Measurements from ENCODE around the gene ZNF527. TPM values are rescaled to one million over a fixed set of nuclear protein-coding genes. Genes with fewer than 3 reads are reported as not detected.

ZNF527 gene
- total RNA-seq, result 6.3 TPM
- long read RNA-seq, partial matches to known transcripts, result 0 of 5 reads
- long read RNA-seq, other reads (novel, unspliced or antisense), result 2 of 5 reads

DNA sequence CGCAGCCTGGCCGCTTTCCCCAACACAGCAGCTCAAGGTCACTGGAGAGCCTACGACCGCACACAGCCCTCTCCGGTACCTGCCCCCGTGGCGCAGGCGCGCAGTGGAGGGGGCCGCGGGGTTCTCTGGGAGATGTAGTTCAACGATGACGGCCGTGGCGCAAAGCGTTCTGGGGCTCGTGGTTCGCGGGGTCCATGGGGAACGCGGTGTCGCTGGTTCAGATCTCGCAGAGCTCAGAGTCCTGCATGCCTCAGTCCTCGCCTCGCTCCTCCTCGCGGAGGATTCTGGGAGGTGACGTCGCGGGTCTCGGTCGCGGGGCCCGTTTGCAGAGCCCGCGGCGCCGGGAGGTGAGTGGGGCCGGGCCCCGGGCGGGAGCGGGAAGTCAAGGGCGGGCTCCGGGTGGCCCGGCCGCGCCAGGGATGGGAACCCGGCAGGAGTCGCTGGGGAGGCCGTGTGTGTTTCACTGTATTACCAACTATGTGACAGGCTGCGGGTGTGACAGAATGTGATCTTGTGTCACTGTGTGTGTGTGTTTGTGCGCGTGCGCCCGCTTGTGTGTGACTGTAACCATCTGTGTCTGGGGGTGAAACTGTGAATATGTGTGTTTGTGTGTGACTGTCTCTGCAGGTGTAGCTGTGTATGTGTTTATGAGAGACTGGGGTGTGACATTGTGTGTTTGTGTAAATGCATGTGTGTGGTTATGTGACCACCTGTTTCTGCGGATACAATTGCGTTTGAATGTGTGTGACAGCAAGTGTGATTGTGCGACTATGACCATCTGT, at the start of gene ZNF527:
ZNF527 (plus strand) TSS at position 220 of the 782 bp plus-strand sequence. CDS start 3,100 bp downstream, outside the sequence.
- intact Hi-C loops (cut with DNase I), result no loop called here
- DNase-seq (peak; percentile 98), ATAC-seq (peak; percentile 99)
- H3K36me3 ChIP-seq, result peaks cover 13% of the 10 kb centered on the region
- TF ChIP-seq CTCF (IDR thresholded peaks at IDR 0.05), result peak; percentile 8
- peak within 1 kb of the TSS; percentile 79 for H3K4me3 ChIP-seq
- peaks cover 1% of the 10 kb centered on the region for H3K9me3 ChIP-seq
- H3K4me1 ChIP-seq, result peaks cover 6% of the 10 kb centered on the region
- H3K27ac ChIP-seq, result peak within 1 kb of the TSS; percentile 85
- H3K27me3 ChIP-seq, result no peaks in the 10 kb centered on the region

DNA sequence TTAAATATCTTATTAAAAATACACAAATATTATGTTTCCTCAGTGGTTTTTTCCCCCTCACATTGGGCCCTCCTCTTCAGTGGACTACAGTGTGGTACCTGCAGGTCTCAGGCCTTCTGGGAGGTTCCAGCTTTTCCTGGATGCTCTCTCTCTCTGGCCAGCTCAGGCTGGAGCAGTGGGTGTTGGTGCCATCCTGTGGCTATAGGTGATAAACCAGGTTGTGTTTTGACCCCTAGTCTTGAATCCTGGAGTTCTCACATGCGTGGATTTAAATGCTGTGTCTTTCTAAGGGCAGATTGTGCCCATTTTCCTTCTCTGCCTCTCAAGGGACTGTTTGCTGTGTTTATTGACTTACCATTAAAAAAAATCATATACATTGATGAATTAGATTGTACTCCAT, 41.2 kb upstream of the ZNF527 start:
- H3K27me3 ChIP-seq, result no peaks in the 10 kb centered on the region
- no peaks in the 10 kb centered on the region for H3K9me3 ChIP-seq
- H3K36me3 ChIP-seq, result peaks cover 51% of the 10 kb centered on the region
- peaks cover 4% of the 10 kb centered on the region for H3K4me1 ChIP-seq
- ATAC-seq (no peak), DNase-seq (no peak)
- intact Hi-C loops (cut with DNase I), result no loop called here
- no peak overlapping the region for H3K27ac ChIP-seq
- H3K4me3 ChIP-seq, result no peak overlapping the region
- TF ChIP-seq CTCF (IDR thresholded peaks at IDR 0.05), result no peak

GRCh38 chr19:37332839-37333238, 38.1 kb upstream of the ZNF527 start:
- intact Hi-C loops (cut with DNase I), result no loop called here
- no peak overlapping the region for H3K27ac ChIP-seq

DNA sequence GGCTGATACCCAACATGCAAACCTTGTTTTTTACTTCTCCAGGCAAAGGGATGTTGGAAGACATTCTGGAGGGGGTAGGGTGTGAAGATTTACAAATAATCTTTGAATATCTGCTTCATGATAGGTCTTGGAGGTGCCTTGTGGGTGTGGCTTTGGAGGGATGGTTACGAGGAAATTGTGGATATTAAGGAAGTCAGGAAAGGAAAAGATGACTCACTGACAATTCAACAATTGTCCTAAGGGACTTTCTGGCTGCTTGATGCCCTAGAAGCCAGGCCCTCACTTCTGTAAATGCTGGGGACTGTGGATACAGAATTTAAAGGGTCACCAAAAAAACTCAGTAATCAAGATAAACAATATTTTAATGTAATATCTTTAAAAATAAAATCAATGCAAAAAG, 37.4 kb upstream of the ZNF527 start:
- Histone ChIP-seq H3K9me3 (no peaks in the 10 kb centered on the region), H3K4me3 (no peak overlapping the region), H3K27ac (no peak overlapping the region), H3K36me3 (peaks cover 15% of the 10 kb centered on the region), H3K4me1 (peaks cover 13% of the 10 kb centered on the region), H3K27me3 (no peaks in the 10 kb centered on the region)
- no peak for ATAC-seq
- no peak for TF ChIP-seq CTCF (IDR thresholded peaks at IDR 0.05)
- no peak for DNase-seq
- intact Hi-C loops (cut with DNase I), result no loop called here

More at GRCh38 chr19:37332839-37333238, 38.1 kb upstream of the ZNF527 start:
- DNase-seq, result no peak
- no peak for ATAC-seq
- Histone ChIP-seq H3K4me3 (no peak overlapping the region), H3K27me3 (no peaks in the 10 kb centered on the region), H3K4me1 (peaks cover 13% of the 10 kb centered on the region), H3K36me3 (peaks cover 21% of the 10 kb centered on the region), H3K9me3 (no peaks in the 10 kb centered on the region)
- no peak for TF ChIP-seq CTCF (IDR thresholded peaks at IDR 0.05)

GRCh38 chr19:37334179-37335071, 36.5 kb upstream of the ZNF527 start:
- intact Hi-C loops (cut with DNase I), result no loop called here
- peaks cover 5% of the 10 kb centered on the region for H3K36me3 ChIP-seq
- H3K27ac ChIP-seq, result peak overlapping the region; percentile 89
- no peak for TF ChIP-seq CTCF (IDR thresholded peaks at IDR 0.05)
- peaks cover 13% of the 10 kb centered on the region for H3K4me1 ChIP-seq
- ATAC-seq (peak; percentile 99), DNase-seq (peak; percentile 87)
- no peaks in the 10 kb centered on the region for H3K27me3 ChIP-seq
- peak overlapping the region; percentile 81 for H3K4me3 ChIP-seq
- no peaks in the 10 kb centered on the region for H3K9me3 ChIP-seq

All from upper lobe of right lung (tissue), 1 donor.